NCI-H187 (cell line): Measurements from ENCODE around the gene MARCHF4.
"Not testable (repeated sequence)": the region's sequence is repeated elsewhere in the genome, so short reads cannot be mapped to it uniquely, and the experiment has no call there.

Experiments
- DNase-seq, 2 experiments: peaks; one replicate each; lab custom pipeline; 2025; lab: John Stamatoyannopoulos, UW

Gene MARCHF4

DNA sequence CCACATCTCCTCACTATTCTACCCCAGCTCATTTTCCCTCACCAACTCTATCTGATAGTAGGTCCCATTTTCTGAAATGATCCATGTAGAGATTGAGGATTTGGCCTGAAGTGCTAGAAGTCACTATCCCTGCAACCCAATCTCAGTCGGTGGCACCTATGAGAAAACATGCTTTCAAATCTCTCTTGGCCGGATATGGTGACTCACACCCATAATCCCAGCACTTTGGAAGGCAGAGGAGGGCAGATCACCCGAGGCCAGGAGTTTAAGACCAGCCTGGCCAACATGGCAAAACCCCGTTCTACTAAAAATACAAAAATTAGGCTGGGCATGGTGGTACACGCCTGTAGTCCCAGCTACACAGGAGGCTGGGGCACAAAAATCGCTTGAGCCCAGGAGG is 19.1 kb upstream of the MARCHF4 start:
- DNase-seq = no peak

DNA sequence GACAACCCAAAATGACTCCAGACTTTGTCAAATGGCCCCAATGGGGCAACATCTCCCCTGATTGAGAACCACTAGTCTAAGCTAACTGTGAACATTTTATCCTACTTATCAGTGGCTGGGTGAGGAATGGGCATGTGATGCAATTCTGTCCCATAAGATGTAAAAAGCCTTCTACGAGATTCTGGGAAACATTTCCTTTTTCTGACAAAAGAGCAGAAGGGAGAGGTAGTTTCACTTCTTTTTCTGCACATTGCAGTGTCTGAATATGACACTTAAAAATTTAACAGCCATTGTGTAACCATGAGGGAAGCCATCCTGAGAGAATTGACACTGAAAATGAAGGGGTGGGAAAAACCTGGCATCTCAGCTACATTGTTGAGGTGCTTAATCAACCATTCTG is 17.3 kb upstream of the MARCHF4 start:
- DNase-seq = no peak

DNA sequence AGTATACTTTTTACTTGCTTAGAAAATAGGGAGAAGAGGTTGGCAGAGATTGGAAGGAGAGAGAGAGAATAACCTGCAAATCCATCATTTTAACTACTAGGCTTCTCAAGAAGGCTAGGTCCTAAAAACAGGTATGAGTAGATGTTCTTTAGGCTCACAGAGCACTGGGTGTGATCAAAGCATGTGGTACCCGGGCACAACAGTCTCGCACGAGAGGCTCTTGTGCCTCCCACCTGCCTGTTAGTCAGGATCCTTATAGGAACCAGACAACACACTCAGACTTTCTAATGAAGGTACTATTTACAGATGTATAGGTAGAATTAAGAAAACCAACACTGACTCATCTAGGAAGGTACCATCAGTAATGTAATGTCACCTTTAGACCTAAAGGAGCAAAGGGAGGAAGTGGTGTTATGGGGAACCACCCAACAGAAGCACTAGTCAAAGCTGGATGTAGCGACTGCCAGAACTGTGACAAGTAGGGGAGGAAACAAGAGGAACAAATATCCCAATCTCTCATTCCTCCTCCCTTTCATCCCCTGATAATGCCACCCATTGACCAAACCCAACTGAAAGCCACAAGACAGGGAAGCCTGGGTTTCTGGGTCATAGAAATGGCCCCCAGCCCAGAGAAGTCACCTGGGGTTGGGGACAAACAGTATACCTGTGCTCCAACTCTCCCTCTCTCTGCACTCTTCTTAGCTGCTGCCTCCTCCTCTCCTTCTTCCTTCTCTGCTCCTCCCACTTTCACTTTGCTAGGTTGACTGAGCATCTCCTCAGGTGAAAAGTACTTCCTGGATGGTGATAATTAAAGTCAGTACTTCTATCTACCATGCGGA is 16.0 kb upstream of the MARCHF4 start:
- no peak for DNase-seq

DNA sequence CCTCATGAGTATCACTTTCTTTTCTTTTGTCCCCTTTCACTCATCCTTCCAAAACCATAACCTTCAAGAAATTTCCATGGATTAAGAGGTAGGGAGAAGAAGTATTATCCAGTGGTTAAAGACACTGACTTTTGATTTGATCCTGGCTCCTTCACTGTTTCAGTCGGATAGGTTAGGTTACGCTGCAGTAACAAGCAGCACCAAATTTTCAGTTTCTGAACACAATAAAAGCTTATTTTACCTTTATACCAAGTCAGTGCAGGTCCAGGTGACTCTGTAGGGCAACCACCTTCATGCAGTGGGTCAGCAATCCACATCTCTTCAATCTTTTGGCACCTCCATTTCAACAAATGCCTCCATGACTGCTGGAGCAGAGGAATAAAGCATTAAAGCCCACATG is 15.0 kb upstream of the MARCHF4 start:
- DNase-seq = no peak

DNA sequence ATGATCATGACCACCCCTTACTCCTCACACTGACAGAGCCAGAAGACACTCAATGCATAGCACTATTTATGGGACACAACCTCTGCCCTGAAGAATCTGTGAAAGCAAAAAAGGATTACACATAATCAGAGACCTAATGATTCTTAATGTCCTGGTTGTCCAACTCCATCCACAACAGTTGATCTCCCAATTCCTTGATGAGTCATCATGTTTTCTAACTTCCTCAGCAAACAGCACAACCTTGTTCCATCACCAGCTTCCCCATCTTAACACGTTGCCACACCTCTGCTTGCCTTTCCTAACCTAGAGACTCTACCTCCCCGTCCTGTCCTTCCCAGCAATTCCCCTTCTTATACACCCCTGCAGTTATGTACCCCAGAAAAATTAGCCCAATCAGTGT is 13.2 kb upstream of the MARCHF4 start:
- no peak for DNase-seq

DNA sequence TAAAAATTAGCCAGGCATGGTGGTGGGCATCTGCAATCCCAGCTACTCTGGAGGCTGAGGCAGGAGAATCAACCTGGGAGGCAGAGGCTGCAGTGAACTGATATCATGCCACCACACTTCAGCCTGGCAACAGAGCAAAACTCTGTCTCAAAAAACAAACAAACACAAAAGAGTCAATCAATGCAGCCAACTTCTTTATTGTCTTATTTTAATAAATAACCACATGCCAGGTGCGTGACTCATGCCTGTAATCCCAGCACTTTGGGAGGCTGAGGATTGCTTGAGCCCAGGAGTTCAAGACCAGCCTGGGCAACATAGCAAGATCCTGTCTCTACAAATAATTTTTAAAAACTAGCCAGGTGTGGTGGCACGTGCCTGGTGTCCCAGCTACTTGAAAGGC is 12.1 kb upstream of the MARCHF4 start:
- not testable (repeated sequence) for DNase-seq

DNA sequence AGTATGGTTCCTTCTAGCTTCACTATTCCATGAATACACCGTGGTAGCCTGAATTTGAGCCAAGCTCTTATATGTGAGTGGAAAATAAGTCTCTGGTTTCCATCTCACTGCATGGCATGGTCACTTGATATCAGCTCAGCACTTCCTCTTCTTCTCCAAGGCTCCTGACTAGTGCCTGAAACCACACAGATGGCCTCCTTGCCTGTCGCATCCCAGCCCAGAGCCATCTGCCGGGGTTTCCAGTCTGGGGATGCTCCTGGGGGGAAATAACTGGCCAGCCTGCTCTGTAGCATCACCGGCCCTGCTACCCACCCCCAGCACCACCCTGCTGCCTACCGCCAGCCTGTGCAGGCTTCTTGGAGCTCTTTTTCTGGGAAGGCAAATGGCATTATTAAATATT is 7.7 kb upstream of the MARCHF4 start:
- no peak for DNase-seq

DNA sequence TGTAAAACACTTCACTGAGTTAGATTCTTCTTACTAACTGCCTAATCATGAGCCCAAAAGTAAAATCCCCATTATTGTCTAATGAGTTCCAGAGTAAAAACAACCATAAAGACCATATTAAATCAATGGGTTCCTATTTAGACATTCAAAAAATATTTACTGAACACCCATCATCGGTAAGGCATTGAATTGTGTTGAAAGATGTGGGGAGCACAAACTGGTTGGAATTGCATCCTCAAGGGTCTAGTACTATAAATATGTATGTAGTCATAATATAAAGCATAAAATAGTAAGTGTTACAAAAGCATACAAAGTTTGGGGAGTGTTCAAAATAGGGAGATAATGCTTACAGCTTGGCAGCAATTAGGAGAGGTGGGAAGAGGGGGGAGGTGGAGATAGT is 3.0 kb upstream of the MARCHF4 start:
- DNase-seq = no peak

DNA sequence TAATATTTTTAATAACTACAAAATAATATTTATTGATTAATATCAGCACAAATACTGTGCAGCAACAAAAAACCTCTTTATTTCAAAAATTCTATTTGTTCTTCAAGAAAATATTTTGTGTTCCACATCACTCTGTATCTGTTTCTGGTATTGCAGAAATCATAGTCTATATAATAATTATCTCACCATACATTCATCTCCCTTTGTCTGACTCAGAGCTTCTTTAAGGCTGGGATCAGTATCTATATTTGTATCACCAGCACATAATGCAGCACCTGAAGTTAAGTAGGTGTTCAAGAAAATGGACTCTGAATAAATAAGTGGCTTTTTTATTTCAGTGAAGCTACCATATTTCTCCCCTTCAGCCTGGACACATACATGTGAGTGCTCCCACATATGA is 1.6 kb upstream of the MARCHF4 start:
- no peak for DNase-seq

DNA sequence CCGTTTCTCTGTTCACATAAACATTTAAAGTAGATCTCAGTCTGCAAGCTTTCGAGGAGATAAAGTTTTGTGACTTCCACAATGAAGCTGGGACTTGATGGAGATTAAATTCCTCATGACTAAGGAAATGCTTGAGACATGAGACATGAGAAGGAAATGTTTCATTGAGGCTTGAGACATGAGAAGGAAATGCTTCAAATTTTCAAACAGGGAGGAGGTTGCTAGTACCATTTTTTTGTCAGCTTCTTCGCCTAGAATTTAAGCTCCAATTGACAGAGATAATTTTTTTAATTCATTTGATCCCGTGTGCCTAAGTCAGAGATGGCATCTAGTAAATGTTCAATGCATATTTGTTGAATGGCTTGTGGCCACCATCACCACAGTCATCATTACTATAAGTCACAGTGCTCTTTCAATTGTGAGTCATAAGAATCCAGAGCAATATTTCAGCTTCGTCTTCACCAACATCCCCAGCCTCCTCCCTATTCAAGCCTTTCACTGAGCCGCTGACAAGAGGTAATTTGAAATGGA is 543 bp upstream of the MARCHF4 start:
- no peak for DNase-seq

DNA sequence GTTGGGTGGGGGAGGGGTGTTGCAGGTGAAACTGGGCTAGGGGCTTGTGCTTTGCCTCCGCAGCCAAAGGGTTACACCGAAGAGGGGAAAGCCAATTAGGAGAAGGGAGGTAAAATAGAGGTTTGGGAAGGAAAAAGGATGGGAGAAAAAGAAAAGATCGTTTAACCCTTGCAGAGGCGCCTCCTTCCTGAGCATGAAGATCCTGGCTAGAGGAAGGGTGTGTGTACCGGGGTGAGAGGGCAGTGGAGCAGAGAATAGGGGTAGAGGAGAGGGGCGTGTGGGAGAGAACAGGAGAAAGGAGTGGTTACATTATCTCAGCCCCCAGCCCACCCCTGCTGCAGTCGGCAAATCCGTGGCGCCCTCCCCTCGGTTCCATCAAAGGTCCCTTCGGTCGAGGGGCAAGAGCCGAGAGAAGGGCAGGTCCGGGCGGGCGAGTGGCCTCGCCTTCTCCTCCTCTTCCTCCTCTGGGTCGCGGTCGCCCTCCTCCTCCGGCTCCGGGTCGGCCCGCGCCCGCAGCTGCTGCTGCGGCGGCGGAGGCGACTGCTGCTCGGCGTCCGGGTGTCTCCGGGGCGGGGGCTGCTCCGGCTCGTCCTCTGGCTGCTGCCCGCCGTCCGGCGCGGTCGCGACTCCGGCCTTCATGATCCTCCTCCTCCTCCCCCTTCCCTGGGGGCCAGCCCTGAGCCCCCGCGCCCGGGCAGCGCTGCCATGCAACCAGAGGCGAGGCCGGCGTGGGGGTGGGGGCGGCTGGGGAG is 1.1 kb downstream of the MARCHF4 start:
- DNase-seq = no peak

DNA sequence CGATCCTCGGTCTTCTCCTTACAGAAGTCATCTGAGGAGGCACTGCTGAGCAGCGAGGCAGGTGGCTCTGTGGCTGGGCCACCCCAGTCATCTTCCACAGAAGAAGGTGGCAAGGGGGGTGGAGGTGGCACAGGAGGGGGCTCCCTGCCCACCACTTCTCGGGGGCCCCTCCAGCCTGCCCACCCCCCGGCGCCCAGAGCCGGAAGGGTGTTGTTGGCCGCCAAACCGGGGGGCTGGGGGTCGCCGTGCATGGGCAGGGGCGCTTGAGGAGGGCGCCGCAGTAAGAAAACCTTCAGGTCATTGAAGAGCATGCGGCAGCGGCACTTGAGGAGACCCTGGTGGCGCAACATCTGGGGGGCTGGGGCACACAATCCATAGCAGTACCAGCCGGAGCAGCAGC is 2.5 kb downstream of the MARCHF4 start:
- DNase-seq = no peak

DNA sequence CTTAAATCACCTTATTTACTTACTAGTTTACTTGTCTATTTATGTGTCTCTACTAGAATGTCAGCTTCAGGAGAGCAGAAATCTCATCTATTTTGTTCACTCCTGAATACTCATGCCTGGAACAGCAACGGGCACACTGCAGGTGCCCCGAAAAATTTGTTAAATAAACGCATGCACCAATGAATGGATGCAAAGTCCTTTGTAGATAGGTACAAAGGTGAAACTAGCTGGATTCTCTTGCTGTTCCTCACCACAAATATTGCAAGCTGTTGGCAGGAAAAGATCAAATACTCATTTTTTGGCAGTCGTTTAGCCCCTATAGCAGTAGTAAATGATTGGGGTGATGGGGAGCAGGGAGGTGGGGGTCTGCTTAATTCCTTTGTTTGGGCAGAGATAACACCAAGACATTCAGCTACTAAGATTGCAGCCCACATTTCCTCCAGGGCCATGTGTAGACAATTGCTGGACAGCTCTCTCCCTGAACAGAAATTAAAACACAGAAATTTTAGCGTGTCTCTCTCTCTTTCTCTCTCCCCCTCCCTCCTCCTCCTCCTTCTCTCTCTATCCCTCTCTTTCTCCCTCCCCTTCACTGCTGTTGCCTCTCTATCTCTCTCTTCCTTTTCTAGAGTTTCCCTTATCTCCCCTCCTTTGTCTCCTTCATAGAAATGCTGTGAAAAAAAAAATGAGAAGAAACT is 5.4 kb downstream of the MARCHF4 start:
- DNase-seq = no peak

DNA sequence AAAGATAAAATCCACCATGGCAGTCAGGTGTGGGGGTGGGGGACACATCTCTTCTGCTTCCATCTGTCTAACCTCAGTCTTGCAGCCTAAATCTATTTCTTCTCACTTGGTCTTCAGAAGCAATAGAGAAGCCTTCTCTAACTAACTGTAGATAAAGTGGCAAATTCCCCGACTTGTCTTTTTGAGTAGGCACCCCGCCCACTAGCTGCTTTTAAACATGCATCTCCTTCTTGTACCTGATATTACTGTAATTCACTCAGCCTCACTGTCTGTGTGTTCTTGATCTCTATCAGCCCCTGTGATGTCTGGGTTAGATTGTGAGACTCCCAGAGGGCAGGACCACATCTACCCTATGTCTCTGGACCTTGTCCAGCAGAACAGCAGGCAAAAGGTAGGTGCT is 6.8 kb downstream of the MARCHF4 start:
- no peak for DNase-seq

DNA sequence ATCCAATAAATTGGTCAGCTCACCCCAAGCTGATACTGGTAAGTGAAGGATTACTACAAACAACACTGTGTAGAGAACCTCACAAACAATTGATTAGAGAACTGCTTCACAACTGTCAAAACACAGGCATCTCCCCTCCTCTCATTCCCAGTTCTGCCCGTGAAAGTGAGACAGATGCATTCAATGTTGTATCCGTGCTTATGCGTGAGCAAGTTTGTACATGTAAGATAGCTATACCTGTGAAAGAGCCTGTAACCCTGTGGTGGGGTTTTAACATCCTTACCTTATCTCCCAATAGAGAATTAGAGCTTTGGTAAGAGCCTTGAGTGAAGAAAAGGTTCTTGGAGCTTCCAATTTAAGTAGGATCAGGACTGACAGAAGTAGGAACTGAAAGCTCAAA is 9.1 kb downstream of the MARCHF4 start:
- no peak for DNase-seq

DNA sequence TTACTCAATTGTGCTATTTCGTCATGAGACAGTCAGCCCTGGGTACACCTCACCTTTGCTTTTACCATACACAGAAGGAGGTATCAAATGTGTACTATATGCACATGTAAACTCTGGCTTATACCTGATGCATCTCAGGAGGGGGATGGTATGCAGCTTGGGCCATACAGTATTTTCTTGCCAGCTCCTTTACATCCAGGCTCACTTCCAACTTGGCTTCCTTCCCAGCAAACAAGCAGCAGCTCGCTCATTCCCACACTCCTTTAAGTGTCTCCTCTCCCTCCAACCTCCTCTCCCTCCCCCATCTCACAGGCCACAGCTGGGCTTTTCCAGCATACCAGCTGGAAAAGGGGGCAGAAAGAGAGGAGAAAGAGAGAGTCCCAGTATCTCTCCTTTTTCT is 9.6 kb downstream of the MARCHF4 start:
- no peak for DNase-seq

DNA sequence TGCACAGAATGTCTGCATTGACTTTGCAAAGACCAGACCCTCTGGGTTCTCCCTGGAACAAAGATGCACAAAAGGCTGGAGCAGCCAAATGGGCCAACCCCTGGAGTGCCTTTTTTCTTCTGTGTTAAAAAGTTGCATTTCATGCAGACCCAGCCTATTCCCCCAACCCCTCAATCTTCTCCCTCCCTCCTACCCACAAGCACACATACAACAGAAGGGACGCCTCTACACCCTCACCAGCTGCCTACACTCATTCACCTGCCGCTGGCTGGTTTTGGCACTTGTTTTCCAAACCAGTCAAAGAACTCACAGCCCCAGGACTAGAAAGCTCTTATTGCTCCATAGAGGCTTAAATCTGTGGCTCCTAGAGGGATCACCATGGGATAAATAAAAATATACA is 16.6 kb downstream of the MARCHF4 start:
- DNase-seq = no peak

DNA sequence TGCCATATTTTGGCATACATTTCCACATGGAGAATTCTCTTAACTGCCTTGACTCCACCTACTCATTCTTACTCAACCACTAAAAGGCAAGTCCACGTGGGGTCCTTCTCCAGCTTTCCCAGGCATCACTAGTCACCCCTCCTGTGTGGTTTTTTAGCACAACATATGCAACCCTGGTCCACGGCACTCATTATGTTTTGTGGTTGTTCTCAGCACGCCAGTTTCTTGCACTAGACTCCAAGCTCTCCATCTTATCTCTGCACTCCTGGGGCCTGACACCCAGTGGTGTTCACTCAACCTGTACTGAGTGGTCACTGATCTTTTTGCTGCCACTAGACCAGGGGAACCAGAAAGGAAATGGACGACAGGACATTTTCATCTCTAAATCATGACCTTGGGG is 18.0 kb downstream of the MARCHF4 start:
- DNase-seq = no peak

DNA sequence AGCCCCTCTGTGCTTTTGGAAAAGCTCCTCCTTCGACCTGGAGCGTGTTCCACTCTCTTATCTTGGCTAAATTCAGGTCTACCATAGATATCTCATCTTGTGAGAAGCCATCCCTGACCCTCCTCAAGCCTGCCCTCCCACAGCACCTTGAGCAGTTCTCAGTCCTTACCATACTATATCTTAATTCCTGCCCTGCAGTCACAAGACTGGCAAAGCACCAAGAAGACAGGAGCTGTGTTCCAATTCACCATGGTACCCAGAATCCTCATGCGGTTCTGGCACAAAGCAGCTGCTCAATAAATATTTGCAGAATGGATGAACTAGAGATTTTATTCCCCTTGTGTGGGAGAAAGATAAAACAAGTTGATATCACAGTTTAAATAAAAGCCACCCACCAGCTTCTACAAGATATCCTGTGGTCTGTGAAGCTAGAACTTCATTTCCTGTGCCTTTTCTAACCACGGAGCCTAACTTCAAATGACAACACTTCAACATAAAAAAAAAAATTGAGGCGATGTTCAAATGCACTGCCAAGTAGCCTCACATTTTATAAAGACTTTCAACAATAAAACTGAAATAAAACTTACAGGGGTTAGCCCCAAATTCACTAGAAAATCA is 19.5 kb downstream of the MARCHF4 start:
- no peak for DNase-seq

DNA sequence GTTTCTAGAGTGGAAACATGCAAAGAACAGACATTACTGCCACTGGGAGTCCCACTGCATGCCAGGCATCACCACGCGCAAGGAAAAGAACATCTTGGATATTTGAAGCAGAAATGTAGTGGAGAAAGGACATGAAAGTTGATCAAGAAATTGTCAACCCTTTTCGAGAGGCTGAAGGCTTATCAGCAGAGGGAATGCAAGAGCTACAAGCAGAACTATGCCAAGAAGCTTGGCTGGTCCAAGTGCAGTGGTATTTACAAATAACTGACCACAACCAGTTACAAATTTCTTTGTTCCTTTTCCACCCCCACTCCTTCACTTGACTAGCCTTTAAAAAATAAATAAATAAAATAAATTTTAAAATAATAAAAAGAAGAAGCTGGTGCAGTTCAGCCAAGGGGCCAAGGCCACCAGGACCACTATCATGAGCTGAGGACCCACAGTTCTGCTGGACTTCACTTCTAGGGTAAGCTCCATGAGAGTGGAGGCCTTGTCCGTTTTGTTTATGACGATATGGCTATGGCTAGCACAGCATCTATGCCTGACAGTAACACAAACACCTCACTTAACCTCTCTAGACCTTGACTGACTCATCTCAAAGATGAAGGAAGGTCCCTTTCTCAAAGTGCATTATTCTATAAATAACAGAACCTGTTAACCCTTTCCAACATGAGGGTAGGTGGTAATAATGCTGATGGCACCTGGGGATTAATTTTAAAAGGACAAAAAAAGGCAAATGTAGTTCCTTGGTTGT is 20.9 kb downstream of the MARCHF4 start:
- DNase-seq = no peak

DNA sequence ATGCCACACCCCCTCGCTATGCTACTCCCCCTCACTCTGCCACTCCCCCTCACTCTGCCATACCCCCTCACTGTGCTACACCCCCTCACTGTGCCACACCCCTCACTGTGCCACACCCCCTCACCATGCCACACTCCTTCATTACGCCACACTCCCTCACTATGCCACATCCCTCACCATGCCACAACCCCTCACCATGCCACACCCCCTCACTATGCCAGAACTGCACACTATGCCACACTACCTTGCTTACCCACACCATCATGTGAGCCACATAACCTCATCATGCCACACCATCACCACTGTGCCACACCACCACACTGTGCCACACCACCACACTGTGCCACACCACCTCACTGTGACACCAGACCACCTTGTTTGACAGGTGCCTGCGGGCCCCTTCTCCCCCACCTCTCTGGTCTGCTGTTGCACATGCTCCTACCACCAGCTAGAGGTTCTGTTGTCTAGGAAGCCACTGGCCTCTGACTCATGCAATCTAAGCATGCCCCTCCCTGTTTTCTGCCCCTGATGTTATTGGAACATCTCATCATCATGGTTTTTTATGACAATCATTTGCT is 22.0 kb downstream of the MARCHF4 start:
- no peak for DNase-seq
